Neuronal stem cell (in vitro differentiated cells): ENCODE data around the gene OXTR.
A peak's percentile ranks its signal among the peaks of the same experiment; 100 is the strongest.

Experiments
- DNase-seq: peaks from one replicate; pipeline ENCODE4 v3.0.0-alpha.2; 2013; ENCODE audit warnings: low spot score
- H2AFZ ChIP-seq: one replicate; pipeline ENCODE4 v1.6.1; 2013; ENCODE audit warnings: mild to moderate bottlenecking, low read length, inconsistent platforms
- H2AK5ac ChIP-seq: 2 replicates; pipeline ENCODE4 v1.6.1; 2013; ENCODE audit warnings: low read depth, mild to moderate bottlenecking, inconsistent platforms, low read length, moderate library complexity, mixed read lengths
- H2BK120ac ChIP-seq: 2 replicates; pipeline ENCODE4 v1.6.1; 2013; ENCODE audit warnings: low read depth, mild to moderate bottlenecking, inconsistent platforms, low read length, moderate library complexity, mixed read lengths
- H2BK12ac ChIP-seq: one replicate; pipeline ENCODE4 v1.6.1; 2013; ENCODE audit warnings: low read length, inconsistent platforms
- H2BK15ac ChIP-seq: 2 replicates; pipeline ENCODE4 v1.6.1; 2013; ENCODE audit warnings: mild to moderate bottlenecking, low read length, inconsistent platforms, mixed read lengths
- H2BK5ac ChIP-seq: one replicate; pipeline ENCODE4 v1.6.1; 2013; ENCODE audit warnings: inconsistent platforms, mild to moderate bottlenecking, low read length, moderate library complexity
- H3K14ac ChIP-seq: one replicate; pipeline ENCODE4 v1.6.1; 2013; ENCODE audit warnings: low read length, inconsistent platforms
- H3K18ac ChIP-seq: 2 replicates; pipeline ENCODE4 v1.6.1; 2013; ENCODE audit warnings: low read length, inconsistent platforms
- H3K23ac ChIP-seq: 2 replicates; pipeline ENCODE4 v1.6.1; 2013; ENCODE audit warnings: low read depth, mild to moderate bottlenecking, mixed read lengths, low read length, inconsistent platforms; ENCODE audit not compliant: poor library complexity
- H3K27ac ChIP-seq: replicated peaks from 3 replicates; pipeline ENCODE4 v1.5.1; 2013; ENCODE audit warnings: low read length, inconsistent platforms
- H3K27me3 ChIP-seq, 3 experiments: 2 replicates each; pipeline ENCODE4 v1.6.1; 2013; ENCODE audit warnings: low read length in 3 of 3, mild to moderate bottlenecking in 2 of 3, inconsistent platforms in 1 of 3, low read depth in 1 of 3, mixed read lengths in 1 of 3, moderate library complexity in 1 of 3; ENCODE audit not compliant: control insufficient read depth in 3 of 3, insufficient read depth in 3 of 3
- H3K36me3 ChIP-seq, 2 donors: replicated peaks in 1 of 2; 2 replicates each; pipeline ENCODE4 v1.6.1; 2013; ENCODE audit warnings: low read length in 2 of 2; ENCODE audit not compliant: control insufficient read depth in 2 of 2, insufficient read depth in 2 of 2
- H3K4ac ChIP-seq: 2 replicates; pipeline ENCODE4 v1.6.1; 2013; ENCODE audit warnings: inconsistent platforms, mild to moderate bottlenecking, low read length, moderate library complexity
- H3K4me1 ChIP-seq, 2 donors: 1 replicate in 1 of 2; 2 replicates in 1 of 2; pipeline ENCODE4 v1.6.1; 2013; ENCODE audit warnings: low read length in 2 of 2, low read depth in 1 of 2; ENCODE audit not compliant: control insufficient read depth in 2 of 2, insufficient read depth in 1 of 2
- H3K4me2 ChIP-seq: one replicate; pipeline ENCODE4 v1.6.1; 2013; ENCODE audit warnings: mild to moderate bottlenecking, low read length, inconsistent platforms; ENCODE audit not compliant: insufficient read depth, poor library complexity, severe bottlenecking
- H3K4me3 ChIP-seq, 2 donors: 2 replicates each; pipeline ENCODE4 v1.5.1; 2013; ENCODE audit warnings: low read length in 2 of 2, mild to moderate bottlenecking in 2 of 2, inconsistent platforms in 1 of 2, moderate library complexity in 1 of 2
- H3K79me1 ChIP-seq: one replicate; pipeline ENCODE4 v1.6.1; 2013; ENCODE audit warnings: low read depth, mild to moderate bottlenecking, inconsistent platforms, low read length, moderate library complexity
- H3K9ac ChIP-seq: one replicate; pipeline ENCODE4 v1.6.1; 2013; ENCODE audit warnings: mild to moderate bottlenecking, low read depth, low read length, inconsistent platforms; ENCODE audit not compliant: poor library complexity
- H3K9me3 ChIP-seq, 2 donors: replicated peaks in 1 of 2; 2 replicates each; pipeline versions ENCODE3 to v1.6.1; 2013; ENCODE audit warnings: low read length in 2 of 2, mild to moderate bottlenecking in 2 of 2, inconsistent platforms in 1 of 2, low read depth in 1 of 2, mixed read lengths in 1 of 2, moderate library complexity in 1 of 2; ENCODE audit not compliant: control insufficient read depth in 2 of 2, insufficient read depth in 1 of 2
- H4K8ac ChIP-seq: one replicate; pipeline ENCODE4 v1.6.1; 2013; ENCODE audit warnings: low read depth, mild to moderate bottlenecking, inconsistent platforms, low read length, moderate library complexity
- H4K91ac ChIP-seq: one replicate; pipeline ENCODE4 v1.6.1; 2013; ENCODE audit warnings: low read length, low read depth, mild to moderate bottlenecking, inconsistent platforms; ENCODE audit not compliant: poor library complexity
- WGBS, 2 donors: extraction: QIAGEN DNeasy Blood & Tissue Kit; methylation state at CpG; one replicate each; pipeline ENCODE4 v1.1.7; 2013; ENCODE audit warnings: missing lambda C conversion rate in 2 of 2, mixed read lengths in 1 of 2; ENCODE audit not compliant: insufficient read length in 2 of 2, insufficient replicate concordance in 1 of 2; ENCODE audit errors: extremely low coverage in 2 of 2; 5-methylcytosine and 5-hydroxymethylcytosine counted together

Gene OXTR

DNA sequence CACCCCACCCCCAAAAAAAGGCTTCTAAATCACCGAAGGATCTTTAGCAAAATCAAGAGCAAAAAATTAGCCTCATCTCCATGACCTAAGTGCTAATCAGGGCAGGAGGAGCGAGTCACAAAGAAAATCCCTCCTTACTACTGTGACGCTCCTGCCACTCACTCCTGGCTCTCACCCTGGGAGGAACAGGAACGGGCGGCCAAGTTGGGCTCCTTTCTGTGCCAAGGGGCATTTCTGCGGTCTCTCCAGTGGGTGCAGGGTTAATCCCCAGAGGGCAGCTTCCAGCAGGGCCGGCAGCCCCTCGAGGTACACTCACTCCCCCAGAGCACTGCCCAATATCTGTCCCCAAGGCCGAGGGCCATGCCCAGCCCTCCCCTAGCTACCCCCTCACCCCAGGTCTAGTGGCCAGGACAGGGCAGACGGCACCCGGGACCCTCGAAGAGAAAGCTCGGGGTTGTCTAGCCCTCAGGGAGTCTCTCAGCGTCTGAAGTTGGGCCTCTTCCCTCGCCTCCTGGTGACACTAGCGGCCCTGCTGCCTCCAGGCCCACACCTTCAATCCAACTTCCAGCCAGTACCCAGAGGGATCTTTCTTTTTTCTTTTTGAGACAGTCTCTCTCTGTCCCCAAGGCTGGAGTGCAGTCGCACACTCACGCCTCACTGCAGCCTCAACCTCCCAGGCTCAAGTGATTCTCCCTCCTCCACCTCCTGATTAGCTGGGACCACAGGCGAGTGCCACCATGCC, 35.1 kb downstream of the OXTR start:
- no peak overlapping the region for H3K4me3 ChIP-seq

DNA sequence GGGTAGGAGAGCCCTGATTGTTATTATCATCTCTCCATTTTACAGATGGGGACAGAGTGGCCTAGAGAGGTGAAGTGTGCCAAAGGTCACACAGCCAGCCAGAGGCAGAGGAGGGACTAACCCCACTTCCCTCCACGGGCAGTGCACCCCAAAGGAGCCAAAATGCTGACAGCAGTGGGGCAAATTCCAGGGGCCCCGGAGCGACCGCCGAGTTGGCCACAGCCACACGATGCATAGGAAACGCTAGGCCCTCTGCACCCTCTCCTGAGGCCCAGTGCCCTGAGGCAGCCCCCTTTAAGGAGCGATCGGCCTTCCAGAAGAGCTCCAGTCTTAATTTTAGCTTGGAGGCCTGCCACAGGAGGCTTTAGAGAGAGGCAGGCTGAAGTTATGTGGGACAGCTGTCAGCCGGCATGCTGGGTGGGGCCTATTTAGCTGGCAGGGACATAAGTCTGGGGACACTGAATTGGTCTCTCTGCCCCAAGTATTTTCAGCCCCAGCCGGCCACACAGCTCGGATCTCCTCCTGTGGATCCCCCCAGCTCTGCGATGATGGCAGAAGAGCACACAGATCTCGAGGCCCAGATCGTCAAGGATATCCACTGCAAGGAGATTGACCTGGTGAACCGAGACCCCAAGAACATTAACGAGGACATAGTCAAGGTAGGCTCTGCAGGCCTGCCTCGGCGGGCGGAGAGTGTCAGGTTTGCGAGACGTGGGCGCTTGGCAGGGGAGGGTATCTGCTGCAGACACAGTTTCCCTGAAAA, 35.9 kb downstream of the OXTR start, which contains the start of gene CAV3:
Gene CAV3 (plus strand): TSS at position 471 of the 763 bp plus-strand sequence. CDS start 75 bp downstream, at position 546.
- Histone ChIP-seq H3K4me1 (peaks cover 0 to 4% of the 10 kb centered on the region in 2 donors), H2BK5ac (peak within 1 kb of the TSS; percentile 30), H3K14ac (no peak within 1 kb of the TSS), H4K8ac (peak within 1 kb of the TSS; percentile 79), H3K23ac (no peak within 1 kb of the TSS), H3K4me3 (no peak within 1 kb of the TSS), H2BK15ac (peak within 1 kb of the TSS; percentile 66), H2AK5ac (peak within 1 kb of the TSS; percentile 32), H3K36me3 (no peaks in the 10 kb centered on the region), H3K79me1 (no peaks in the 10 kb centered on the region), H3K4ac (peak within 1 kb of the TSS; percentile 54), H3K4me2 (no peak within 1 kb of the TSS), H3K18ac (peak within 1 kb of the TSS; percentile 49), H2BK120ac (no peak within 1 kb of the TSS), H3K9ac (peak within 1 kb of the TSS; percentile 50), H3K9me3 (no peaks in the 10 kb centered on the region), H2BK12ac (no peak within 1 kb of the TSS), H4K91ac (no peak within 1 kb of the TSS), H3K27me3 (no peaks in the 10 kb centered on the region), H2AFZ (peak within 1 kb of the TSS; percentile 68), H3K27ac (no peak within 1 kb of the TSS)
- no CpG with 5 or more reads among the region's 23 CpGs for WGBS, 2 donors
- DNase-seq: no peak

More for the DNA sequence above, 35.1 kb downstream of the OXTR start:
- Histone ChIP-seq H2AK5ac (no peak overlapping the region), H3K79me1 (no peaks in the 10 kb centered on the region), H3K9ac (peak overlapping the region; percentile 50), H3K14ac (no peak overlapping the region), H3K36me3 (no peaks in the 10 kb centered on the region), H4K91ac (no peak overlapping the region), H3K4ac (peak overlapping the region; percentile 54), H2AFZ (no peak overlapping the region), H3K18ac (peak overlapping the region; percentile 49), H3K27ac (no peak overlapping the region), H3K4me2 (no peak overlapping the region), H3K9me3 (no peaks in the 10 kb centered on the region), H3K4me1 (peaks cover 0 to 4% of the 10 kb centered on the region in 2 donors), H3K23ac (no peak overlapping the region), H2BK120ac (no peak overlapping the region), H3K27me3 (no peaks in the 10 kb centered on the region), H2BK15ac (peak overlapping the region; percentile 66), H2BK5ac (no peak overlapping the region), H4K8ac (peak overlapping the region; percentile 79), H2BK12ac (no peak overlapping the region)
- no peak for DNase-seq
- WGBS, 2 donors: no CpG with 5 or more reads among the region's 19 CpGs

GRCh38 chr3:8732413-8732812, 37.0 kb downstream of the OXTR start:
- Histone ChIP-seq H2AFZ (no peak overlapping the region), H3K4ac (no peak overlapping the region), H3K4me1 (peaks cover 4 to 6% of the 10 kb centered on the region in 2 donors), H3K4me2 (no peak overlapping the region), H3K14ac (no peak overlapping the region), H4K8ac (no peak overlapping the region), H3K9ac (no peak overlapping the region), H3K27me3 (no peaks in the 10 kb centered on the region), H2AK5ac (no peak overlapping the region), H3K4me3 (no peak overlapping the region), H3K36me3 (no peaks in the 10 kb centered on the region), H3K27ac (no peak overlapping the region), H3K18ac (no peak overlapping the region), H2BK12ac (no peak overlapping the region), H2BK5ac (no peak overlapping the region), H3K23ac (no peak overlapping the region), H3K9me3 (no peaks in the 10 kb centered on the region), H4K91ac (no peak overlapping the region), H3K79me1 (no peaks in the 10 kb centered on the region), H2BK15ac (no peak overlapping the region), H2BK120ac (no peak overlapping the region)
- DNase-seq: no peak
- no CpG with 5 or more reads among the region's 4 CpGs for WGBS, 2 donors

DNA sequence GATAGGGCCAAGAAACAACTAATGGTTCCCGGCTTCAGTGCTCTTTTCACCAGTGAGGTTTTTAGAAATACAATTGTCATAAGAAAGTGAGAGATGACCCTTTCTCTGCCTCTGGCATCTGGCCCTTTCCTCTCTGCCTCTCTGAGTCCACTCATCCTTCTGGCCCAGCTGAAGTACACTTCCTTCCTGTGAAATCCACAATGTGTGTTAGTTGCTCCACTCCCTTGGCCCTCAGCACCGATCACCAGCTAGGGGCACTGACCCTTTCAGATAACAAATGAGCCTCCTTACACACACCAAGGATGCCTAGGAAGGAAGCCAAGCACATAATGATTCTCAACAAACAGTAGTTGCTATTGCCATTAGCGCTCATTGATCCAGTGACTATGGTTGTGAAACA, 38.8 kb downstream of the OXTR start:
- Histone ChIP-seq H3K79me1 (no peaks in the 10 kb centered on the region), H3K4me3 (no peak overlapping the region), H3K27ac (no peak overlapping the region), H3K4me1 (peaks cover 4 to 6% of the 10 kb centered on the region in 2 donors), H2BK5ac (no peak overlapping the region), H3K27me3 (no peaks in the 10 kb centered on the region), H4K8ac (no peak overlapping the region), H3K4ac (no peak overlapping the region), H2AFZ (peak overlapping the region; percentile 33), H4K91ac (no peak overlapping the region), H2BK12ac (no peak overlapping the region), H2BK120ac (no peak overlapping the region), H3K9ac (no peak overlapping the region), H3K18ac (no peak overlapping the region), H2AK5ac (no peak overlapping the region), H3K14ac (no peak overlapping the region), H2BK15ac (no peak overlapping the region), H3K9me3 (peaks cover 3% of the 10 kb centered on the region in 2 donors), H3K23ac (no peak overlapping the region), H3K36me3 (no peaks in the 10 kb centered on the region), H3K4me2 (no peak overlapping the region)
- no peak for DNase-seq
- WGBS, 2 donors: no CpG with 5 or more reads among the region's 3 CpGs
